DMS153 treated with DMSO at 0.1 percent for 48 hours (cell line): Measurements from ENCODE around the gene TPO.

Source experiments
- DNase-seq: peaks from one replicate; lab custom pipeline; 2025; ENCODE audit not compliant: unreplicated experiment; lab: John Stamatoyannopoulos, UW

Gene TPO

GRCh38 chr2:1440581-1440980 lies 27.3 kb downstream of the TPO start:
- no peak for DNase-seq

DNA sequence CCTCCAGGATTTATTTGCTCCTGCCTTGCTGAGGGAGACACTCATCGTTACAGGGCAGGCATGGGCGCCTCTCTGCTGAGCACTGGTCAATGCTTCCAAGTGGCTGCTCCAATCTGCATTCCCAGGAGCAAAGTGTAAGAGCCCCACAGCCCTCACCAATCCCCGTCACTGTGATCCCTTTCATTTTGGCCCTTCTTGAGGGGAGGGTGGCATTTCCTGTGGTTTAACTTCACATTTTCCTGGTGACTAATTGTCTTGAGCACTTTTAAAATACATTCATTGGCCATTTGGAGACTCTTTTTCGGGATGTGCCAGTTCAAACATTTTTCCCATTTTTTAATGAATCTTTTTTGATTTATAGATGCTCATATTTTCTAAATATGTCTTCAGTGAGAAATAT lies 33.0 kb downstream of the TPO start:
- no peak for DNase-seq

DNA sequence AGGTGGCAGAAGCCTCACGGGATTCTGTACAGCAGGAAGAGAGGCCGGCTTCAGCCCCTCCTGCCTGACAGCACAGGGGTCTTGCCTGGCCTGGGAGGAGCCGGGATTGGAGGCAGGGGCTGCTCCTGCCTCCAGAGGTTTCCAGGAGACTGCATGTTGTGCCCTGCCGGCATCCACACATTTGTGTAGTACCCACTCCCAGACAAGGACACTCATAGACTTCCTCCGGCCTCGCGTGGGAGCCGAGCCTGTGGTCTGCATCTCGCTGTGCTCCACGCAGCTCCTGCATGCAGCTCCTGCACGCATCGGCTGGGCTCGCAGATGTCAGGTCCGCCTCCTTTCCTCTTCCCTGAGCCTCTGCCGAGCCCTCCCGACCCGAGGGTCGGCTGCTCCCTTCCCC lies 34.7 kb downstream of the TPO start:
- no peak for DNase-seq

GRCh38 chr2:1450915-1451314 lies 37.7 kb downstream of the TPO start:
- no peak for DNase-seq

- no peak for DNase-seq
Observed at GRCh38 chr2:1451422-1451821, 38.2 kb downstream of the TPO start.

- DNase-seq, result no peak
Observed at GRCh38 chr2:1453561-1453960, 40.3 kb downstream of the TPO start.

GRCh38 chr2:1454346-1454745 lies 41.1 kb downstream of the TPO start:
- DNase-seq, result no peak

DNA sequence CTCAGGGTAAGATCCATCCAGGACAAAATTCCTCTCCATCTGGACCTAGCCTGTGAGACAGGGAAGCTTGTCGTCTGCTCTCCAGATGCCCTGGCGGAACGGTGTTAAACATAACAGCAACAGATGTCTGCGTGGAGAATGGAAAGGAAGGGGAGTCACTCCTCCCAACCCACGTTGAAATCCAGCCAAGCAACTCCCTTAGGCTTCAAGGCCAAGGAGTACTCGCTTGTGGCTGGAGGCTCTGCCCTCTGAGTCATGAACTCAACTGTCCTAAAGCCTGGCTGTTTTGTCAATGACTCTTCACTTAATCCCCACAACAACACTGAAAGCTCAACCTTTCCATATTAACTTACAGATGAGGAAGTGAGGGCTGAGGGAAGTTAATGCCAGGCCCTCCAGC lies 42.2 kb downstream of the TPO start:
- DNase-seq, result no peak

- no peak for DNase-seq
Observed at GRCh38 chr2:1458432-1458831, 45.2 kb downstream of the TPO start.

- no peak for DNase-seq
Observed at GRCh38 chr2:1459727-1460126, 46.5 kb downstream of the TPO start.

DNA sequence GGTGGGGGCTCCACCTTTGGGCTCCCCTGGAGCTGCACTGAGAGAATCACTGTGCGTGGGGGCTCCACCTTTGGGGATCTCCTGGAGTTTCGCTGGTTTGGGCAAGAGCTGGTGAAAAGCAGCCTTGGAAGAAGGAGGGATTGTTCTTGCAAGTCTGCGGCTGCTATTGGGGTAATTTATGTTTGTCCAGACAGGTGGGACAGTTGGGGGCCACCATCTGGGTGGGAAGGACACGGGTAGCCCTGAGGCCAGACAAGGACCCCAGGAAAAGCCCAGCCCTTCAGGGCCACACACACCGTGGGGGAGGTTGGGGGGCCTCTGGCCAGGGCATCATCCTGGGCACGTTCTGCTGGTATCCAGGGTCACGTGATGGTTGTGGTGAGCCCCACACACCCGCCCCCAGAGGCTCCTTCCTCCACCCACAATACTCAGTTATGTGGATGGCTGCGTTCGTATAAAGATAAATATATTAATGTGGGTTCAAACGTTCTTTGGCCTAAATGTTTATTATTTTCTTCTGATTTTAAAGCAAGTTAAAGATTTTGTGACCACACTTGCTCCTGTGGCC lies 47.7 kb downstream of the TPO start:
- DNase-seq, result no peak

- DNase-seq, result no peak
Observed at GRCh38 chr2:1461507-1462390, 48.5 kb downstream of the TPO start.

- no peak for DNase-seq
Observed at GRCh38 chr2:1462994-1463393, 49.7 kb downstream of the TPO start.

DNA sequence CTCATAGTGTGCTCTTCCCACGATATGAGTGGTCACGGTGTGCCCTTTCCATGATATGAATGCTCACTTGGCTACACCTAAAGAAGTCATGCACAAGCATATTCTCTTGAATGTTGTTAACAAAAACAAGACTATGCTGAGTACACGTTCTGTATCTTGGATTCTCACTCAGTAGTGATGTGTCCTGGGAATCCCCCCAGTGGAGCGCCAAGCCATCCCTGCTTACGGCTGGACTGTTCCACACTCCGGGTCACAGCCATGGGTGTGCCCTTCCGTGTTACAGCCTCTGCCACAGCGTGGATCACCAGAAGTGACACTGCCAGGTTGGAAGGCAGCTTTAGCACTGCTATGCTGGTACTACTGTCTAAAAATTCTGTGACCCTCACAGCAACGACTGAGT lies 59.1 kb downstream of the TPO start:
- no peak for DNase-seq

DNA sequence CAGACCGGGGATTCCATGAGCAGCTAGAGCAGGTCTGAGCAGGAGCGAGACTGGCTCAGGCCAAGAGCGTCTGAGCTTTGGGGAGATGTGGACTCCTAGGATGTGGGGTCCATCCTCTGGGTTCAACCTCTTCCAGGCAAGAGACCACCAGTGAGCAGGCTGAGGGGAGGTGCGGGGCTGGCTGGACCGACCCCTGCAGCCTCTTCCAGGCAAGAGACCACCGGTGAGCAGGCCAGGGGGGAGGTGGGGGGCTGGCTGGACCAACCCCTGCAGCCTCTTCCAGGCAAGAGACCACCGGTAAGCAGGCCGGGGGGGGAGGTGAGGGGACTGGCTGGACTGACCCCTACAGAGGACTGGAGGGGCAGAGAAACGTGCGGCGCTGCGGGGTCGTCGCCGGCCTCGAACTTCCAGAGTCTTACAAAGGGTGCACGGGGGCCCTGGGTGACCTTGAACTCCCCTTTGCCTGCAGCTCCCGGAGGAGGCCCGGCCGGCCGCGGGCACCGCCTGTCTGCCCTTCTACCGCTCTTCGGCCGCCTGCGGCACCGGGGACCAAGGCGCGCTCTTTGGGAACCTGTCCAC lies 63.4 kb downstream of the TPO start:
- no peak for DNase-seq

DNA sequence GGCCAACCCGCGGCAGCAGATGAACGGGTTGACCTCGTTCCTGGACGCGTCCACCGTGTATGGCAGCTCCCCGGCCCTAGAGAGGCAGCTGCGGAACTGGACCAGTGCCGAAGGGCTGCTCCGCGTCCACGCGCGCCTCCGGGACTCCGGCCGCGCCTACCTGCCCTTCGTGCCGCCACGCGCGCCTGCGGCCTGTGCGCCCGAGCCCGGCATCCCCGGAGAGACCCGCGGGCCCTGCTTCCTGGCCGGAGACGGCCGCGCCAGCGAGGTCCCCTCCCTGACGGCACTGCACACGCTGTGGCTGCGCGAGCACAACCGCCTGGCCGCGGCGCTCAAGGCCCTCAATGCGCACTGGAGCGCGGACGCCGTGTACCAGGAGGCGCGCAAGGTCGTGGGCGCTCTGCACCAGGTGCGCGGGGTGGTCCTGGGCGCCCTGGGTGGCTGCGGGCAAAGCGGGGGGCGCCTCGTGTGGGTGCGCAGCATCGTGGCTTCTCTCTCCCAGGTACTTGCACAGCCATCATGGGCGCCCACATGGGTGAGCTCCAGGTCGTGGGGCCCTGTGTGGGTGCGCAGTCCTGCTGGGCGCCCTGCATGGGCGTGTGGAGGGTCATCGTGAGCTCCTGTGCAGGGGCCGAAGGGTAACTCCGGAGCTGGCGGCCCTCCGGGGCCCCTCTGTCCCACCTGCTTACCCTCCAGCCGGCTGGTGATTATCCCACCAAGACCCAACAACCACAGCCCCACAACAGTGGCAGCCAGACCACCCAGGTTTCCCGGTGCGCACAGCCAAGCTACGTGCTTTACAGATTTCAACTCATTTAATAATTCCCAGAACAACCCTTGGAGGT lies 64.2 kb downstream of the TPO start:
- DNase-seq, result no peak

GRCh38 chr2:1478311-1479305 lies 65.3 kb downstream of the TPO start:
- DNase-seq, result no peak

- DNase-seq, result no peak
Observed at GRCh38 chr2:1479346-1479745, 66.1 kb downstream of the TPO start.

GRCh38 chr2:1480671-1481076 lies 67.4 kb downstream of the TPO start:
- no peak for DNase-seq
